Astrocyte (in vitro differentiated cells and primary cell): ENCODE data around the gene ZNF221. TPM values are rescaled to one million over a fixed set of nuclear protein-coding genes. Genes with fewer than 3 reads are reported as not detected.

Experiments
- DNase-seq: peaks from one replicate; pipeline ENCODE4 v3.0.0-alpha.2; 2010; ENCODE audit warnings: low read depth
- FAIRE-seq: peaks from 2 replicates; lab custom pipeline; 2011; peaks lifted over from hg19 to GRCh38; lab: Jason Lieb, UNC
- H2AFZ ChIP-seq: 2 replicates; pipeline ENCODE4 v1.6.0; 2012; ENCODE audit warnings: low read depth, low read length, inconsistent platforms
- H3K27ac ChIP-seq: 2 replicates; pipeline ENCODE4 v1.5.1; 2011; ENCODE audit warnings: low read depth, low read length, inconsistent platforms
- H3K27me3 ChIP-seq: 2 replicates; pipeline ENCODE4 v1.6.0; 2011; ENCODE audit warnings: low read length, inconsistent platforms; ENCODE audit not compliant: insufficient read depth
- H3K36me3 ChIP-seq: 2 replicates; pipeline ENCODE4 v1.5.1; 2011; ENCODE audit warnings: low read length, inconsistent platforms; ENCODE audit not compliant: insufficient read depth
- H3K4me1 ChIP-seq: 2 replicates; pipeline ENCODE4 v1.5.1; 2011; ENCODE audit warnings: low read length, inconsistent platforms; ENCODE audit not compliant: insufficient read depth
- H3K4me2 ChIP-seq: 2 replicates; pipeline ENCODE4 v1.6.0; 2012; ENCODE audit warnings: low read length, inconsistent platforms
- H3K4me3 ChIP-seq: 2 replicates; pipeline ENCODE4 v1.5.1; 2011; ENCODE audit warnings: low read depth, mild to moderate bottlenecking, low read length, inconsistent platforms; ENCODE audit not compliant: insufficient read depth
- H3K79me2 ChIP-seq: 2 replicates; pipeline ENCODE4 v1.6.0; 2012; ENCODE audit warnings: mild to moderate bottlenecking, low read length, inconsistent platforms; ENCODE audit not compliant: insufficient read depth
- H3K9ac ChIP-seq: 2 replicates; pipeline ENCODE4 v1.6.0; 2012; ENCODE audit warnings: mild to moderate bottlenecking, low read length, inconsistent platforms
- H3K9me3 ChIP-seq: 2 replicates; pipeline ENCODE4 v1.5.1; 2012; ENCODE audit warnings: low read depth, mild to moderate bottlenecking, low read length, inconsistent platforms; ENCODE audit not compliant: insufficient read depth
- H4K20me1 ChIP-seq: 2 replicates; pipeline ENCODE4 v1.6.0; 2012; ENCODE audit warnings: low read length, inconsistent platforms; ENCODE audit not compliant: insufficient read depth
- H3K27ac Mint-ChIP-seq: one replicate; pipeline ENCODE4 v1.8.0; 2021; ENCODE audit warnings: mild to moderate bottlenecking, mixed read lengths; ENCODE audit not compliant: unreplicated experiment
- H3K27me3 Mint-ChIP-seq: one replicate; pipeline ENCODE4 v1.8.0; 2021; ENCODE audit warnings: low read depth, mixed read lengths; ENCODE audit not compliant: unreplicated experiment
- H3K36me3 Mint-ChIP-seq: one replicate; pipeline ENCODE4 v1.8.0; 2021; ENCODE audit warnings: low read depth, mixed read lengths; ENCODE audit not compliant: unreplicated experiment
- H3K4me1 Mint-ChIP-seq: one replicate; pipeline ENCODE4 v1.8.0; 2021; ENCODE audit warnings: low read depth, mixed read lengths; ENCODE audit not compliant: unreplicated experiment
- H3K4me3 Mint-ChIP-seq: one replicate; pipeline ENCODE4 v1.8.0; 2021; ENCODE audit warnings: mild to moderate bottlenecking, moderate library complexity, mixed read lengths; ENCODE audit not compliant: unreplicated experiment
- H3K9me3 Mint-ChIP-seq: one replicate; pipeline ENCODE4 v1.8.0; 2021; ENCODE audit warnings: mild to moderate bottlenecking, mixed read lengths; ENCODE audit not compliant: unreplicated experiment
- CTCF ChIP-seq: IDR thresholded peaks from 2 replicates; pipeline ENCODE4 v1.5.1; 2011; ENCODE audit warnings: low read depth, mild to moderate bottlenecking, inconsistent platforms, low read length, moderate library complexity; ENCODE audit not compliant: insufficient read depth
- EZH2 ChIP-seq: IDR thresholded peaks from 2 replicates; pipeline ENCODE4 v1.6.1; 2012; ENCODE audit warnings: mild to moderate bottlenecking, low read length, inconsistent platforms; ENCODE audit not compliant: insufficient read depth
- total RNA-seq: library from RNA; stranded (reverse); gene quantifications from 2 replicates; pipeline ENCODE4 v1.2.1, GENCODE V29; 2021

The ZNF221 gene
- total RNA-seq, 1 donor from 2014 or later = 6.6 TPM

GRCh38 chr19:43957891-43958290 is 6.9 kb downstream of the ZNF221 start:
- H3K9me3 ChIP-seq = peaks cover 5% of the 10 kb centered on the region
- no peaks in the 10 kb centered on the region for H4K20me1 ChIP-seq
- H3K27ac ChIP-seq = no peak overlapping the region
- no peak overlapping the region for H3K4me3 ChIP-seq
- no peaks in the 10 kb centered on the region for H3K4me1 ChIP-seq
- Mint-ChIP-seq H3K27ac (no peak overlapping the region), H3K4me1 (peaks cover 5% of the 10 kb centered on the region), H3K27me3 (no peaks in the 10 kb centered on the region), H3K4me3 (no peak overlapping the region), H3K9me3 (peaks cover 16% of the 10 kb centered on the region), H3K36me3 (peaks cover 37% of the 10 kb centered on the region)
- H3K9ac ChIP-seq = no peak overlapping the region
- DNase-seq (peak; percentile 70), FAIRE-seq (no peak)
- no peaks in the 10 kb centered on the region for H3K79me2 ChIP-seq
- H3K4me2 ChIP-seq = no peak overlapping the region
- no peak overlapping the region for H2AFZ ChIP-seq
- TF ChIP-seq CTCF (no peak), EZH2 (no peak)
- peaks cover 3% of the 10 kb centered on the region for H3K36me3 ChIP-seq
- H3K27me3 ChIP-seq = no peaks in the 10 kb centered on the region

- Histone ChIP-seq H3K4me3 (no peak overlapping the region), H3K4me2 (no peak overlapping the region), H3K4me1 (no peaks in the 10 kb centered on the region), H3K9ac (no peak overlapping the region), H3K36me3 (peaks cover 16% of the 10 kb centered on the region), H3K27me3 (no peaks in the 10 kb centered on the region), H3K79me2 (no peaks in the 10 kb centered on the region), H2AFZ (no peak overlapping the region), H3K9me3 (peaks cover 18% of the 10 kb centered on the region), H3K27ac (no peak overlapping the region), H4K20me1 (no peaks in the 10 kb centered on the region)
- Mint-ChIP-seq H3K27me3 (no peaks in the 10 kb centered on the region), H3K9me3 (peaks cover 32% of the 10 kb centered on the region), H3K4me3 (no peak overlapping the region), H3K36me3 (peaks cover 43% of the 10 kb centered on the region), H3K4me1 (peaks cover 5% of the 10 kb centered on the region), H3K27ac (no peak overlapping the region)
- DNase-seq = no peak
- TF ChIP-seq CTCF (no peak), EZH2 (no peak)
- FAIRE-seq = no peak
Measured at GRCh38 chr19:43960411-43960810, 9.4 kb downstream of the ZNF221 start.

GRCh38 chr19:43966079-43966694 is 15.2 kb downstream of the ZNF221 start:
- no peak overlapping the region for H3K4me2 ChIP-seq
- peaks cover 5% of the 10 kb centered on the region for H3K4me1 Mint-ChIP-seq
- no peaks in the 10 kb centered on the region for H3K27me3 ChIP-seq
- no peaks in the 10 kb centered on the region for H3K27me3 Mint-ChIP-seq
- FAIRE-seq (no peak), DNase-seq (no peak)
- H3K36me3 Mint-ChIP-seq = peaks cover 83% of the 10 kb centered on the region
- TF ChIP-seq EZH2 (no peak), CTCF (no peak)
- no peak overlapping the region for H3K4me3 Mint-ChIP-seq
- no peaks in the 10 kb centered on the region for H3K4me1 ChIP-seq
- H2AFZ ChIP-seq = no peak overlapping the region
- peaks cover 73% of the 10 kb centered on the region for H3K9me3 Mint-ChIP-seq
- no peaks in the 10 kb centered on the region for H3K79me2 ChIP-seq
- H3K36me3 ChIP-seq = peaks cover 40% of the 10 kb centered on the region
- H3K4me3 ChIP-seq = no peak overlapping the region
- H4K20me1 ChIP-seq = no peaks in the 10 kb centered on the region
- H3K27ac ChIP-seq = no peak overlapping the region
- H3K9me3 ChIP-seq = peaks cover 64% of the 10 kb centered on the region
- H3K27ac Mint-ChIP-seq = no peak overlapping the region
- no peak overlapping the region for H3K9ac ChIP-seq
